Gastroesophageal sphincter (tissue), 3 donors: ENCODE results near the gene PLCH1.

Source experiments
- EP300 ChIP-seq: sonication (generic); formaldehyde crosslinking; IDR thresholded peaks from one replicate; pipeline ENCODE4 v1.6.1; 2017; ENCODE audit warnings: antibody characterized with exemption, mild to moderate bottlenecking
- TF ChIP-seq, protein P1 (sequence below), 4 experiments: fragments of 200-600 bp in 2 of 4; fragments of 450-650 bp in 2 of 4; sonication (generic) in 1 of 4; IDR thresholded peaks; one replicate each; pipeline ENCODE4 v1.5.1; 2017 to 2019; ENCODE audit warnings: antibody characterized with exemption in 4 of 4, mild to moderate bottlenecking in 2 of 4, moderate library complexity in 2 of 4

DNA sequence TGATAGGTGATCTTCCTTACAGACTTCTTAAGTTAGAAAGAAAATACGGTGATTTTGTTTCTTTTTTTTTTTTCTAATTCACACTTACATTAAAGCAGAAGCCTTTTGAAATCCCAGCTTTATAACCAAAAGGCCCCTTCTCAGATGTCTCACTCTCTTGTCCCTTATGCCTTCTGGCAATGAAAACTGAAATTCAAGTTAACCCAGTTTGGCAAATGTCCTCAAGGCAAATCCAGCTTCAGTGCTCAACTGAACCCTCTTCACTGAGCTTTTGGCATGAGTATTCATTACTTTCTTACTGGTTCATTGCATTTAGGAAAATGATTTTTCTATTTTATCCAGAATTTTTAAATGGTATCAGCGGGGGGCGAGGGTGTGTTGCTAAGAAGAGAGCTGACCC is 17.0 kb downstream of the PLCH1 start:
- TF ChIP-seq EP300: no peak
- TF ChIP-seq, protein P1, sequence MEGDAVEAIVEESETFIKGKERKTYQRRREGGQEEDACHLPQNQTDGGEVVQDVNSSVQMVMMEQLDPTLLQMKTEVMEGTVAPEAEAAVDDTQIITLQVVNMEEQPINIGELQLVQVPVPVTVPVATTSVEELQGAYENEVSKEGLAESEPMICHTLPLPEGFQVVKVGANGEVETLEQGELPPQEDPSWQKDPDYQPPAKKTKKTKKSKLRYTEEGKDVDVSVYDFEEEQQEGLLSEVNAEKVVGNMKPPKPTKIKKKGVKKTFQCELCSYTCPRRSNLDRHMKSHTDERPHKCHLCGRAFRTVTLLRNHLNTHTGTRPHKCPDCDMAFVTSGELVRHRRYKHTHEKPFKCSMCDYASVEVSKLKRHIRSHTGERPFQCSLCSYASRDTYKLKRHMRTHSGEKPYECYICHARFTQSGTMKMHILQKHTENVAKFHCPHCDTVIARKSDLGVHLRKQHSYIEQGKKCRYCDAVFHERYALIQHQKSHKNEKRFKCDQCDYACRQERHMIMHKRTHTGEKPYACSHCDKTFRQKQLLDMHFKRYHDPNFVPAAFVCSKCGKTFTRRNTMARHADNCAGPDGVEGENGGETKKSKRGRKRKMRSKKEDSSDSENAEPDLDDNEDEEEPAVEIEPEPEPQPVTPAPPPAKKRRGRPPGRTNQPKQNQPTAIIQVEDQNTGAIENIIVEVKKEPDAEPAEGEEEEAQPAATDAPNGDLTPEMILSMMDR (IDR thresholded peaks at IDR 0.05): no peak
